GM23338 (cell line): ENCODE data around the gene AOPEP. TPM values are rescaled to one million over a fixed set of nuclear protein-coding genes. Genes with fewer than 3 reads are reported as not detected.

Experiments
- ATAC-seq: fragments of 200-7000 bp; cut with Tn5 transposase; 3 replicates; pipeline ENCODE4 v1.9.1; 2020
- DNase-seq: peaks from one replicate; pipeline ENCODE4 v3.0.0-alpha.2; 2015; ENCODE audit warnings: low spot score
- H2AFZ ChIP-seq: fragments of 200-600 bp; sonication (generic); 2 replicates; pipeline ENCODE4 v1.8.0; 2016; ENCODE audit warnings: antibody characterized with exemption, mild to moderate bottlenecking, moderate library complexity
- H3F3A ChIP-seq: fragments of 200-600 bp; sonication (generic); replicated peaks from 2 replicates; pipeline ENCODE4 v1.8.0; 2017; ENCODE audit warnings: antibody characterized with exemption, mixed run types, low read depth
- H3K27ac ChIP-seq: fragments of 200-600 bp; sonication (generic); 2 replicates; pipeline ENCODE4 v1.6.1; 2016; ENCODE audit warnings: low read depth
- H3K27me3 ChIP-seq: fragments of 200-600 bp; sonication (generic); 2 replicates; pipeline ENCODE4 v1.8.0; 2016; ENCODE audit warnings: mild to moderate bottlenecking, mixed run types, moderate library complexity; ENCODE audit not compliant: insufficient read depth
- H3K36me3 ChIP-seq: fragments of 200-600 bp; sonication (generic); 2 replicates; pipeline ENCODE4 v1.8.0; 2016; ENCODE audit warnings: mild to moderate bottlenecking; ENCODE audit not compliant: insufficient read depth
- H3K4me1 ChIP-seq: fragments of 200-600 bp; sonication (generic); 2 replicates; pipeline ENCODE4 v1.8.0; 2016; ENCODE audit warnings: mild to moderate bottlenecking, moderate library complexity; ENCODE audit not compliant: insufficient read depth
- H3K4me2 ChIP-seq: fragments of 200-600 bp; sonication (generic); 2 replicates; pipeline ENCODE4 v1.7.1; 2017; ENCODE audit warnings: mixed run types
- H3K4me3 ChIP-seq: fragments of 200-600 bp; sonication (generic); 2 replicates; pipeline ENCODE4 v1.6.1; 2016; ENCODE audit warnings: mixed run types
- H3K79me2 ChIP-seq: fragments of 200-600 bp; sonication (generic); replicated peaks from 2 replicates; pipeline ENCODE4 v1.8.0; 2017; ENCODE audit warnings: mild to moderate bottlenecking; ENCODE audit not compliant: insufficient read depth
- H3K9me2 ChIP-seq: fragments of 200-600 bp; sonication (generic); 2 replicates; pipeline ENCODE4 v1.8.0; 2017; ENCODE audit not compliant: insufficient read depth
- H4K20me1 ChIP-seq: fragments of 200-600 bp; sonication (generic); replicated peaks from 2 replicates; pipeline ENCODE4 v1.8.0; 2017; ENCODE audit warnings: mild to moderate bottlenecking; ENCODE audit not compliant: insufficient read depth
- H3K27ac Mint-ChIP-seq: 2 replicates; pipeline ENCODE4 v1.8.0; 2020; ENCODE audit warnings: inconsistent platforms, mild to moderate bottlenecking, moderate library complexity, mixed read lengths
- H3K27me3 Mint-ChIP-seq: 3 replicates; pipeline ENCODE4 v1.8.0; 2022; ENCODE audit warnings: low read depth, mild to moderate bottlenecking, moderate library complexity, mixed read lengths, inconsistent platforms; ENCODE audit not compliant: insufficient read depth, poor library complexity
- H3K36me3 Mint-ChIP-seq: 3 replicates; pipeline ENCODE4 v1.8.0; 2021; ENCODE audit warnings: low read depth, mild to moderate bottlenecking, inconsistent platforms, moderate library complexity, mixed read lengths
- H3K4me1 Mint-ChIP-seq: 3 replicates; pipeline ENCODE4 v1.8.0; 2020; ENCODE audit warnings: mild to moderate bottlenecking, inconsistent platforms, mixed read lengths
- H3K4me3 Mint-ChIP-seq: 3 replicates; pipeline ENCODE4 v1.8.0; 2021; ENCODE audit warnings: moderate library complexity, mild to moderate bottlenecking, inconsistent platforms, mixed read lengths
- H3K9me3 Mint-ChIP-seq: 3 replicates; pipeline ENCODE4 v1.8.0; 2020; ENCODE audit warnings: moderate library complexity, mild to moderate bottlenecking, inconsistent platforms, mixed read lengths
- CREB1 ChIP-seq: fragments of 250-450 bp; sonication (Bioruptor Pico); IDR thresholded peaks from 2 replicates; pipeline ENCODE4 v1.5.0; 2020; ENCODE audit warnings: low read depth, mild to moderate bottlenecking, moderate library complexity
- EZH2 ChIP-seq: fragments of 200-600 bp; sonication (generic); IDR thresholded peaks from one replicate; pipeline ENCODE4 v1.8.0; 2017; ENCODE audit warnings: antibody characterized with exemption, mild to moderate bottlenecking, low read depth; ENCODE audit not compliant: unreplicated experiment
- EZH2phosphoT487 ChIP-seq: fragments of 200-600 bp; sonication (generic); IDR thresholded peaks from one replicate; pipeline ENCODE4 v1.8.1; 2018; ENCODE audit warnings: antibody characterized with exemption; ENCODE audit not compliant: unreplicated experiment
- JUNB ChIP-seq: IDR thresholded peaks from one replicate; pipeline ENCODE4 v1.6.1; 2016; ENCODE audit warnings: antibody characterized with exemption; ENCODE audit not compliant: unreplicated experiment
- NANOG ChIP-seq: IDR thresholded peaks from 2 replicates; pipeline ENCODE4 v1.6.1; 2016; ENCODE audit warnings: antibody characterized with exemption, borderline replicate concordance
- POLR2AphosphoS5 ChIP-seq: IDR thresholded peaks from 2 replicates; pipeline ENCODE4 v1.6.1; 2016; ENCODE audit warnings: antibody characterized with exemption, low read depth
- STAT1 ChIP-seq: IDR thresholded peaks from one replicate; pipeline ENCODE4 v1.6.1; 2016; ENCODE audit warnings: antibody characterized with exemption; ENCODE audit not compliant: unreplicated experiment
- ZNF114 ChIP-seq: fragments of 250-450 bp; sonication (Bioruptor Pico); IDR thresholded peaks from 2 replicates; pipeline ENCODE4 v1.5.0; 2020; ENCODE audit warnings: mild to moderate bottlenecking, moderate library complexity
- ZNF331 ChIP-seq: fragments of 250-450 bp; sonication (Bioruptor Pico); IDR thresholded peaks from 2 replicates; pipeline ENCODE4 v1.5.0; 2020; ENCODE audit warnings: low read depth, mild to moderate bottlenecking, moderate library complexity
- polyA plus RNA-seq: library from polyadenylated mRNA; unstranded; fragments of >200 nt; fragmentation: Nextera tagmentation; extraction: Ambion mirVana; gene quantifications from 2 replicates; pipeline ENCODE4 v1.2.1, GENCODE V29; 2016
- total RNA-seq: library from RNA; depleted of rRNA; stranded (reverse); fragments of >200 nt; shearing (Covaris generic); gene quantifications from 2 replicates; pipeline ENCODE4 v1.2.3, GENCODE V29; 2014
- TF ChIP-seq, protein P1 (sequence below): fragments of 250-450 bp; sonication (Bioruptor Pico); IDR thresholded peaks from 2 replicates; pipeline ENCODE4 v1.5.0; 2020; ENCODE audit warnings: mild to moderate bottlenecking, moderate library complexity
- TF ChIP-seq, protein P2 (sequence below): IDR thresholded peaks from 2 replicates; pipeline ENCODE4 v1.6.1; 2016; ENCODE audit warnings: antibody characterized with exemption
- TF ChIP-seq, protein P3 (sequence below): IDR thresholded peaks from one replicate; pipeline ENCODE4 v1.6.1; 2018; ENCODE audit warnings: antibody characterized with exemption; ENCODE audit not compliant: unreplicated experiment
- TF ChIP-seq, protein P4 (sequence below), 2 experiments: fragments of 200-600 bp in 1 of 2; sonication (generic) in 1 of 2; conservative IDR thresholded peaks; 2 replicates each; pipeline versions ENCODE4 v1.5.1 to v1.6.1; 2016 to 2017; ENCODE audit warnings: antibody characterized with exemption in 2 of 2, low read depth in 2 of 2, mild to moderate bottlenecking in 2 of 2, moderate library complexity in 1 of 2

The AOPEP gene
- total and polyA plus RNA-seq, 2 experiments from 2014 or later: 7.0 to 16.5 TPM

DNA sequence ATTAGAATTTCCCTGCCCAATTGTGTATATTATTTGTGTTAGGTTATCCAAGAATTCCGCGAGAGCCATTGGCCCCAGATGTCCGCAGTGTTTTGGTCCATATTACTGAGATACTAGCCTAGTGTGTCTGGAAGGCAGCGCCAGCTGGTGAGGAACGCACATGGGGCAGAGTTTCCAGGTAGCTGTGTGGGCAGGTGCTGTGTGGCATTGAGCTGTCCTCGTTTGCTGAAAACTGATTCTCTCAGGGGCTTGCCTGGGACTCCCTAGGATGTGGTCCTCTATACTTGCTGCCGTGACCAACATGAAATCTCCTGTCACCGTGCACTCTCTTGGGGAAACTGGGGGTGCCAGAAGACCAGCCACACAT, 302.3 kb downstream of the AOPEP start (continued):
- TF ChIP-seq, protein P1, sequence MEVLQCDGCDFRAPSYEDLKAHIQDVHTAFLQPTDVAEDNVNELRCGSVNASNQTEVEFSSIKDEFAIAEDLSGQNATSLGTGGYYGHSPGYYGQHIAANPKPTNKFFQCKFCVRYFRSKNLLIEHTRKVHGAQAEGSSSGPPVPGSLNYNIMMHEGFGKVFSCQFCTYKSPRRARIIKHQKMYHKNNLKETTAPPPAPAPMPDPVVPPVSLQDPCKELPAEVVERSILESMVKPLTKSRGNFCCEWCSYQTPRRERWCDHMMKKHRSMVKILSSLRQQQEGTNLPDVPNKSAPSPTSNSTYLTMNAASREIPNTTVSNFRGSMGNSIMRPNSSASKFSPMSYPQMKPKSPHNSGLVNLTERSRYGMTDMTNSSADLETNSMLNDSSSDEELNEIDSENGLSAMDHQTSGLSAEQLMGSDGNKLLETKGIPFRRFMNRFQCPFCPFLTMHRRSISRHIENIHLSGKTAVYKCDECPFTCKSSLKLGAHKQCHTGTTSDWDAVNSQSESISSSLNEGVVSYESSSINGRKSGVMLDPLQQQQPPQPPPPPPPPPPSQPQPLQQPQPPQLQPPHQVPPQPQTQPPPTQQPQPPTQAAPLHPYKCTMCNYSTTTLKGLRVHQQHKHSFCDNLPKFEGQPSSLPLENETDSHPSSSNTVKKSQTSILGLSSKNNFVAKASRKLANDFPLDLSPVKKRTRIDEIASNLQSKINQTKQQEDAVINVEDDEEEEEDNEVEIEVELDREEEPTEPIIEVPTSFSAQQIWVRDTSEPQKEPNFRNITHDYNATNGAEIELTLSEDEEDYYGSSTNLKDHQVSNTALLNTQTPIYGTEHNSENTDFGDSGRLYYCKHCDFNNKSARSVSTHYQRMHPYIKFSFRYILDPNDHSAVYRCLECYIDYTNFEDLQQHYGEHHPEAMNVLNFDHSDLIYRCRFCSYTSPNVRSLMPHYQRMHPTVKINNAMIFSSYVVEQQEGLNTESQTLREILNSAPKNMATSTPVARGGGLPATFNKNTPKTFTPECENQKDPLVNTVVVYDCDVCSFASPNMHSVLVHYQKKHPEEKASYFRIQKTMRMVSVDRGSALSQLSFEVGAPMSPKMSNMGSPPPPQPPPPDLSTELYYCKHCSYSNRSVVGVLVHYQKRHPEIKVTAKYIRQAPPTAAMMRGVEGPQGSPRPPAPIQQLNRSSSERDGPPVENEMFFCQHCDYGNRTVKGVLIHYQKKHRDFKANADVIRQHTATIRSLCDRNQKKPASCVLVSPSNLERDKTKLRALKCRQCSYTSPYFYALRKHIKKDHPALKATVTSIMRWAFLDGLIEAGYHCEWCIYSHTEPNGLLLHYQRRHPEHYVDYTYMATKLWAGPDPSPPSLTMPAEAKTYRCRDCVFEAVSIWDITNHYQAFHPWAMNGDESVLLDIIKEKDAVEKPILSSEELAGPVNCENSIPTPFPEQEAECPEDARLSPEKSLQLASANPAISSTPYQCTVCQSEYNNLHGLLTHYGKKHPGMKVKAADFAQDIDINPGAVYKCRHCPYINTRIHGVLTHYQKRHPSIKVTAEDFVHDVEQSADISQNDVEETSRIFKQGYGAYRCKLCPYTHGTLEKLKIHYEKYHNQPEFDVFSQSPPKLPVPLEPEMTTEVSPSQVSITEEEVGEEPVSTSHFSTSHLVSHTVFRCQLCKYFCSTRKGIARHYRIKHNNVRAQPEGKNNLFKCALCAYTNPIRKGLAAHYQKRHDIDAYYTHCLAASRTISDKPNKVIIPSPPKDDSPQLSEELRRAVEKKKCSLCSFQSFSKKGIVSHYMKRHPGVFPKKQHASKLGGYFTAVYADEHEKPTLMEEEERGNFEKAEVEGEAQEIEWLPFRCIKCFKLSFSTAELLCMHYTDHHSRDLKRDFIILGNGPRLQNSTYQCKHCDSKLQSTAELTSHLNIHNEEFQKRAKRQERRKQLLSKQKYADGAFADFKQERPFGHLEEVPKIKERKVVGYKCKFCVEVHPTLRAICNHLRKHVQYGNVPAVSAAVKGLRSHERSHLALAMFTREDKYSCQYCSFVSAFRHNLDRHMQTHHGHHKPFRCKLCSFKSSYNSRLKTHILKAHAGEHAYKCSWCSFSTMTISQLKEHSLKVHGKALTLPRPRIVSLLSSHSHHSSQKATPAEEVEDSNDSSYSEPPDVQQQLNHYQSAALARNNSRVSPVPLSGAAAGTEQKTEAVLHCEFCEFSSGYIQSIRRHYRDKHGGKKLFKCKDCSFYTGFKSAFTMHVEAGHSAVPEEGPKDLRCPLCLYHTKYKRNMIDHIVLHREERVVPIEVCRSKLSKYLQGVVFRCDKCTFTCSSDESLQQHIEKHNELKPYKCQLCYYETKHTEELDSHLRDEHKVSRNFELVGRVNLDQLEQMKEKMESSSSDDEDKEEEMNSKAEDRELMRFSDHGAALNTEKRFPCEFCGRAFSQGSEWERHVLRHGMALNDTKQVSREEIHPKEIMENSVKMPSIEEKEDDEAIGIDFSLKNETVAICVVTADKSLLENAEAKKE (CRISPR knock-in tag): no peak
- no peak for TF ChIP-seq POLR2AphosphoS5
- TF ChIP-seq, protein P2, sequence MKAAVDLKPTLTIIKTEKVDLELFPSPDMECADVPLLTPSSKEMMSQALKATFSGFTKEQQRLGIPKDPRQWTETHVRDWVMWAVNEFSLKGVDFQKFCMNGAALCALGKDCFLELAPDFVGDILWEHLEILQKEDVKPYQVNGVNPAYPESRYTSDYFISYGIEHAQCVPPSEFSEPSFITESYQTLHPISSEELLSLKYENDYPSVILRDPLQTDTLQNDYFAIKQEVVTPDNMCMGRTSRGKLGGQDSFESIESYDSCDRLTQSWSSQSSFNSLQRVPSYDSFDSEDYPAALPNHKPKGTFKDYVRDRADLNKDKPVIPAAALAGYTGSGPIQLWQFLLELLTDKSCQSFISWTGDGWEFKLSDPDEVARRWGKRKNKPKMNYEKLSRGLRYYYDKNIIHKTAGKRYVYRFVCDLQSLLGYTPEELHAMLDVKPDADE: no peak
- TF ChIP-seq CREB1 (CRISPR knock-in tag): no peak
- TF ChIP-seq EZH2phosphoT487: no peak

DNA sequence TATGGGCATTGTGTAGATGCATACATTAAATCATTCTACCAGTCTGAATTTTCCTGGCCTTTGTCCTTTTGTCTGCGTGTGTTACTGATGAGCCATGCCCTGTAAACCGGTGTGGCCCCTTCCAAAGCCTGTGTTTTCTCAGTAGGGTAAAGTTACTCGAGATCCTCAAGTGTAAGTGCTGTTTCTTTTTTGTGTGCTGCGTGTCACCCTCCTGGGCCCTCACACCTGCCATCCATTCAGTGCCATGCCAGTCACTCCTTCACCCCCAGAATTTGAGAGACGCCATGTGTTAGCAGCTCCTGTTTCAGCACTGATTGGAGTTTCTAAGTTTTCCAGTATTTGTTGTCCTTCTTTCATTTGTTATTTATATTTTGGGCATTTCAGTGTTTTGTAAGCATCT, 302.8 kb downstream of the AOPEP start:
- no peaks in the 10 kb centered on the region for H3K36me3 ChIP-seq
- H3K79me2 ChIP-seq: no peaks in the 10 kb centered on the region
- Mint-ChIP-seq H3K27ac (0 out of 2 replicates have a peak overlapping the region, but pooled peaks have one; percentile 60), H3K36me3 (no peaks in the 10 kb centered on the region), H3K4me3 (no peak overlapping the region), H3K27me3 (peaks cover 2% of the 10 kb centered on the region), H3K9me3 (no peaks in the 10 kb centered on the region), H3K4me1 (peaks cover 15% of the 10 kb centered on the region; the same call in 2 of the 3 replicates)
- no peak overlapping the region for H3K4me2 ChIP-seq
- H3K27me3 ChIP-seq: no peaks in the 10 kb centered on the region
- H2AFZ ChIP-seq: no peak overlapping the region
- H3F3A ChIP-seq: no peaks in the 10 kb centered on the region
- DNase-seq (no peak), ATAC-seq (no peak)
- H3K9me2 ChIP-seq: no peaks in the 10 kb centered on the region
- H3K4me1 ChIP-seq: no peaks in the 10 kb centered on the region
- no peak overlapping the region for H3K27ac ChIP-seq
- no peaks in the 10 kb centered on the region for H4K20me1 ChIP-seq
- no peak overlapping the region for H3K4me3 ChIP-seq
- TF ChIP-seq ZNF114 (no peak), EZH2 (no peak), ZNF331 (CRISPR knock-in tag) (no peak), POLR2AphosphoS5 (no peak), EZH2phosphoT487 (no peak), NANOG (no peak), STAT1 (no peak), JUNB (no peak)
- TF ChIP-seq, protein P3, sequence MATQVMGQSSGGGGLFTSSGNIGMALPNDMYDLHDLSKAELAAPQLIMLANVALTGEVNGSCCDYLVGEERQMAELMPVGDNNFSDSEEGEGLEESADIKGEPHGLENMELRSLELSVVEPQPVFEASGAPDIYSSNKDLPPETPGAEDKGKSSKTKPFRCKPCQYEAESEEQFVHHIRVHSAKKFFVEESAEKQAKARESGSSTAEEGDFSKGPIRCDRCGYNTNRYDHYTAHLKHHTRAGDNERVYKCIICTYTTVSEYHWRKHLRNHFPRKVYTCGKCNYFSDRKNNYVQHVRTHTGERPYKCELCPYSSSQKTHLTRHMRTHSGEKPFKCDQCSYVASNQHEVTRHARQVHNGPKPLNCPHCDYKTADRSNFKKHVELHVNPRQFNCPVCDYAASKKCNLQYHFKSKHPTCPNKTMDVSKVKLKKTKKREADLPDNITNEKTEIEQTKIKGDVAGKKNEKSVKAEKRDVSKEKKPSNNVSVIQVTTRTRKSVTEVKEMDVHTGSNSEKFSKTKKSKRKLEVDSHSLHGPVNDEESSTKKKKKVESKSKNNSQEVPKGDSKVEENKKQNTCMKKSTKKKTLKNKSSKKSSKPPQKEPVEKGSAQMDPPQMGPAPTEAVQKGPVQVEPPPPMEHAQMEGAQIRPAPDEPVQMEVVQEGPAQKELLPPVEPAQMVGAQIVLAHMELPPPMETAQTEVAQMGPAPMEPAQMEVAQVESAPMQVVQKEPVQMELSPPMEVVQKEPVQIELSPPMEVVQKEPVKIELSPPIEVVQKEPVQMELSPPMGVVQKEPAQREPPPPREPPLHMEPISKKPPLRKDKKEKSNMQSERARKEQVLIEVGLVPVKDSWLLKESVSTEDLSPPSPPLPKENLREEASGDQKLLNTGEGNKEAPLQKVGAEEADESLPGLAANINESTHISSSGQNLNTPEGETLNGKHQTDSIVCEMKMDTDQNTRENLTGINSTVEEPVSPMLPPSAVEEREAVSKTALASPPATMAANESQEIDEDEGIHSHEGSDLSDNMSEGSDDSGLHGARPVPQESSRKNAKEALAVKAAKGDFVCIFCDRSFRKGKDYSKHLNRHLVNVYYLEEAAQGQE: no peak
- TF ChIP-seq, protein P4, sequence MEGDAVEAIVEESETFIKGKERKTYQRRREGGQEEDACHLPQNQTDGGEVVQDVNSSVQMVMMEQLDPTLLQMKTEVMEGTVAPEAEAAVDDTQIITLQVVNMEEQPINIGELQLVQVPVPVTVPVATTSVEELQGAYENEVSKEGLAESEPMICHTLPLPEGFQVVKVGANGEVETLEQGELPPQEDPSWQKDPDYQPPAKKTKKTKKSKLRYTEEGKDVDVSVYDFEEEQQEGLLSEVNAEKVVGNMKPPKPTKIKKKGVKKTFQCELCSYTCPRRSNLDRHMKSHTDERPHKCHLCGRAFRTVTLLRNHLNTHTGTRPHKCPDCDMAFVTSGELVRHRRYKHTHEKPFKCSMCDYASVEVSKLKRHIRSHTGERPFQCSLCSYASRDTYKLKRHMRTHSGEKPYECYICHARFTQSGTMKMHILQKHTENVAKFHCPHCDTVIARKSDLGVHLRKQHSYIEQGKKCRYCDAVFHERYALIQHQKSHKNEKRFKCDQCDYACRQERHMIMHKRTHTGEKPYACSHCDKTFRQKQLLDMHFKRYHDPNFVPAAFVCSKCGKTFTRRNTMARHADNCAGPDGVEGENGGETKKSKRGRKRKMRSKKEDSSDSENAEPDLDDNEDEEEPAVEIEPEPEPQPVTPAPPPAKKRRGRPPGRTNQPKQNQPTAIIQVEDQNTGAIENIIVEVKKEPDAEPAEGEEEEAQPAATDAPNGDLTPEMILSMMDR (conservative IDR thresholded peaks at IDR 0.05; ENCODE audit: low read depth in 2 of 2): no peak
